ENCODE results near the gene RPS6KA2.

Gene RPS6KA2

DNA sequence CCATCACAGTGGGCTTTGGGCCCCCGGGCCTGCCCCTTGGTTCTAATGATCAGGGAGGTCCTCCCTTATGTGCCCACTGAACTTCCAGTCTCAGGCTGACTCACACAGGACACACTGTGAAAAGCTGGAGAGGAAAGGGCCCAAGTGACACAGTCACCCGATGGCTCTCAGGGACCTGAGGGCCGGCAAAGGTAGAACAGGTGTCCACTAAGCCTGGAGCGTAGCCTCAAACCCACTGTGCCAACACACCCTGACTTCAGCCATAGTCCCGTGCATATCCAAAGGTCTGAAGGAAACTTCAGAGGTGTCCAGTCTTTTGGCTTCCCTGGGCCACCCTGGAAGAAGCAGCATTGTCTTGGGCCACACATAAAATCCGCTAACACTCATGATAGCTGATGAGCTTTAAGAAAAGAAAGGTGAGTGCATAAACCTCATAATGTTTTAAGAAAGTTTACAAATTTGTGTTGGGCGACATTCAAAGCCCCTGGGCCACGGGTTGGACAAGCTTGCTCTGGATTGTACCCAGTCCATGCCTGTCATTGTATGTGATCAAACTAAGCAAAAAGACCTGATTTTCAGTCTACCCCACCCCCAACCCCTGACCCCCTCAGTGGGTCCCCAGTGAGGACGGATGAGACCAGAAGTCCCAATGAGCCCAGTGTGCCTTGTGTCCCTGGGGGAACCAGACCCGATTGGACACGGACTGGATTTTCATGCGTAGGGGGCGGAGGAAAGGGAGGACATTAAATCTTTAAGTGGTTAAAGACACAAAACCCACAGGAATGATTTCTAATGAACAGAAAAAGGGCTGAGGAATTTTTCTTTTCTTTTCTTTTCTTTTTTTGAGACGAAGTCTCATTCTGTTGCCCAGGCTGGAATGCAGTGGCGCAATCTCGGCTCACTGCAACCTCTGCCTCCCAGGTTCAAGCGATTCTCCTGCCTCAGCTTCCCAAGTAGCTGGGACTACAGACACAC lies 46.7 kb downstream of the RPS6KA2 start:
- DNase-seq (ENCODE audit: low read depth, low spot score) = no peak
- H3K27ac ChIP-seq = no peak overlapping the region

DNA sequence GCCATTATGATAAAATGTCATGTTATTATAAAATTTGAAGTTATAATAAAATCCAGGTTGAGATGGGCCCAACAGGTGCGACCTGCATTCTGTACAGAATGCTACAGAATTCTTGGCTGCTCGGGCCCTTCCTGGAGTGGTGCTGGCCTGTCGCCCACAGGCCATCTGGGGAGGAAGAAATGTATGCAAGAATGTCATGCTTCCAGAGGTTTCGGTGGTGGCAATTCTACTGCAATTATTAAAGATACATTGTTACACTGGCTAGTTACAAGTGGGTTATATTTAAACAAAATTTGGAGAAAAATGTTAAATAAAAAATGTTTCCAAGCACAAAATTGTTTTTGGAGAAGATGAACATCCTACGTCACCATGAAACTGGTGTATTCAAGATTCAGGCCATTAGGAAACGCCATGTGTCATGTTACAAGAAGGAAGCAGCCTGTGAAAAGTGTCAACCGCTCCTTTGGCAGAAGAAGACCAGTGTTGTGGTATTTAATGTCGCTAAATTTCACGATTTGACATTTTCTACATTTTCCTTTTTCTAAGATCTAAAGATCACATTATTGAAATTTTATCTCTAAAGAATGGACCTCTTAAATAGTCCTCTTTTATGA lies 47.7 kb downstream of the RPS6KA2 start:
- DNase-seq (ENCODE audit: low read depth, low spot score) = no peak
- no peak overlapping the region for H3K27ac ChIP-seq

DNA sequence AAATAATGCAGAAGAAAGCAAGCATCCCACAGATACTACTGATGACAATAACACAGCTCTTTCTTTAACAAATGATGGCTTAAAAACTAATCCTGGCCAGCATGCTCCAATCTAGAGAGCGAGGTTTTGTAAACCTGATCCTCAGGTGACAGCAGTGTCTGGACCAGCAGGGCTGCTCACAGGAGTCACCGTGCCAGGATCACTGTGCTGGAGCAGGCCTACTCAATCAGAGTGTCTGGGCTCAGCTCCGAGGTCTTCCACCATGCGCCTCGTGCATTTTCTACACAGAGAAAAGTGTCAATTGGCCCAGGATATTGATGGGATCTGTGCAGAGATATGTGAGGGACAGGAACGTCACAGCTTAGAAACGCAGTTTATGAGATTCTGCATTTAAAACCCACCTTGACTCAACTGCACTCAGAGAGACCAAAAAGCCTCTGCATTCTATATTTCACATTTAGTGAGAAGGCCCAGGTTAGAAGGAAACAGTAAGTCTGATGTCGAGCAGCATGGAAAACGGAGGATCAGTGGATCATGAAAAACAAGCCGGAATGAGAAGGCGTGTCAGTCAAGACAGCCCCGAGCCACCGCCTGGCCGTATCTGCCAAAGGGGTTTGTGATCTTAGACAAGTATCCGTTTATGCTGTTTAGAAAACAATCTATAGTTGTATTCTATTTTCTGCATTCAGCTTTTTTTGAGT lies 48.4 kb downstream of the RPS6KA2 start:
- DNase-seq (ENCODE audit: low read depth, low spot score) = no peak
- H3K27ac ChIP-seq = no peak overlapping the region

DNA sequence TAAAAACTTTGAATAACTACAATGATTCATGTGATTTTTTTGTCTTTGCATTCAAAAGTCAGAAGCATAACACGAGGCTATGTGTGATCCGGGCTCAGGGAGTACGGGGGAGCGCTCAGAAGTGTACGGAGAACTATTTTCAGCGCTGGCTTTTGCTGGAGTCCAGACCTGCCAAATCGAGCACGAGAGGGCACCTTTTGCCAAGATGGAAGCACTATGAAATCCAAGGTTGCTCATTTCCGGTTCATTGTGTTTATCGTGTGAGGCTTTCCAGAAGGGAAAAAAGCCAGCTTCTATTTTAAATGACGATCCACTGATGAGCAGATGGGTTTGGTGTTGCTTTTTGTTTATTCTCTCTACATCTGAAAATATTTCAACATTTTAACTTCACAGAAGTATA lies 51.8 kb downstream of the RPS6KA2 start:
- DNase-seq (ENCODE audit: low read depth, low spot score) = no peak
- no peak overlapping the region for H3K27ac ChIP-seq

DNA sequence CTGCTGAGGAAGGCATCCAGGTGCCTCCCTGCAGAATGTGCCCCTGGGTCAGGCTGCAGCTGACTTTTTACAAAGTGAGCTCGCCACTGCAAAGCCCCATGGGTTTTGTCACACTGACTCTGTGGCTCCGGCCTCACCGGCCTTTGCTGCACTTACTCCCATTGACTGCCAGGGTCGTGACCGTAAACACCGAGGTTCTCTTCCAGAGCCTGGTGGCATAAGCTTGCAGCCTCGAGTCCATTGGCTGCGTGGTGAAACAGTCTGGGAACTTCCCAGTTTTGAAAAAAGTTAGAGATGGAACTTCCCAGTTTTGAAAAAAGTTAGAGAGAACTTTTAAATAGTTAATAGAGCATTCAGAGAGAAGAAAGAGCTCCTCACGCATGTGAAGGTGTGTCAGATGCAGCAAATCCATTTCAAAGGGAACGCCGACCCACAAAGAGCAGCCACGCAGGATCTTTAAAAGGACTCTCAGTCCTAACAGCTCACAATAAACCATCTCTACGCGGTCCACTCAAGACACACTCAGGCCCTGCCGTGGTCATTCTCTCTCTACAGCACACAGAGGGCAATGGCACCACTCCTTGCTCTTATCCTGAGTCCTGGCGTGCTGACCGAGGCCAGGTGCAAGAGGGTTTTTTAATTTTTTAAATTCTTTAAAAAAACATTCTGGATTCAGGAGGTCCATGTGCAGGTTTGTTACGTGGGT lies 53.4 kb downstream of the RPS6KA2 start:
- DNase-seq (ENCODE audit: low read depth, low spot score) = no peak
- H3K27ac ChIP-seq = no peak overlapping the region

DNA sequence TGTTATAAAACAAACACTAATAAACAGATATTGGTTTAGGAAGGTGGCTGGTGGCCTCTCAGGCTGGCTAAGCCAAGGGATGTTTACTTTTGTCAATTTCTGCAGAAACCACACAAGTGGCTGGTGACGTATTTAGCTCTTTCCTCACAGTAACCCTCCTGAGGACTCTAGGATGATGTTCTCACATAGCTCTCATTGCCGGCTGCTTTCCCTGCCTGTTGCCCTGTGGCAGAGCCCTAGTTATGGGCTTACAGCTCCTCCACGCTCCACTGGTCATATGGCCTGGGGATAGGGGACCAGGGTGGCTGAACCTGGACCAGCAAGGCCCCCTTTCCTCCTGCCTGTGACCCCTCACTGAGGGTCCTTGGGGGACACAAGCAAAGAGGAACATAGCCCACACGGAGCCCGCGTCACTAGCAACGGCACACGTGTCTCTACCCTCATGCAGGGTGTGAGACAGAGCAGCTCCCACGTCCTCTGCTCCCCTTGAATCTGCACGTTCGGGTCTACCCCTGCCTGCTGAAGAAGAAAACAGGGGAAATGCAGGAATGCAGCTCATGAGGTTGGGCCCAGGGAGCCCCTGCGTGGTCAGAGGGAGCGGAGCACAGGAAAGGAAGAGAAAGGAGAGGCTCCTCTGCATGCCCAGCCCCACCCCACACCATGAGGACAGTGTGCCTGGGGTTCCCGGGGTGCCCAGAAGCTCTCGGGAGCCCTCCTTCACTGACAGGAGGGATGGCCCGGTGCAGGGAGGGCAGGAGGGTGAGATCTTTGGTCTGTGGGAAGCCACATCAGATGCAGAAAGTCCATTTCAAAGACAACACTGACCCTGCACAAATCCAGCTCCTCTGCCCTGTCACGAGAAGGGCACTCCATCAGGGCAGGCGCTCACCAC lies 54.4 kb downstream of the RPS6KA2 start:
- no peak overlapping the region for H3K27ac ChIP-seq
- DNase-seq (ENCODE audit: low read depth, low spot score) = no peak

DNA sequence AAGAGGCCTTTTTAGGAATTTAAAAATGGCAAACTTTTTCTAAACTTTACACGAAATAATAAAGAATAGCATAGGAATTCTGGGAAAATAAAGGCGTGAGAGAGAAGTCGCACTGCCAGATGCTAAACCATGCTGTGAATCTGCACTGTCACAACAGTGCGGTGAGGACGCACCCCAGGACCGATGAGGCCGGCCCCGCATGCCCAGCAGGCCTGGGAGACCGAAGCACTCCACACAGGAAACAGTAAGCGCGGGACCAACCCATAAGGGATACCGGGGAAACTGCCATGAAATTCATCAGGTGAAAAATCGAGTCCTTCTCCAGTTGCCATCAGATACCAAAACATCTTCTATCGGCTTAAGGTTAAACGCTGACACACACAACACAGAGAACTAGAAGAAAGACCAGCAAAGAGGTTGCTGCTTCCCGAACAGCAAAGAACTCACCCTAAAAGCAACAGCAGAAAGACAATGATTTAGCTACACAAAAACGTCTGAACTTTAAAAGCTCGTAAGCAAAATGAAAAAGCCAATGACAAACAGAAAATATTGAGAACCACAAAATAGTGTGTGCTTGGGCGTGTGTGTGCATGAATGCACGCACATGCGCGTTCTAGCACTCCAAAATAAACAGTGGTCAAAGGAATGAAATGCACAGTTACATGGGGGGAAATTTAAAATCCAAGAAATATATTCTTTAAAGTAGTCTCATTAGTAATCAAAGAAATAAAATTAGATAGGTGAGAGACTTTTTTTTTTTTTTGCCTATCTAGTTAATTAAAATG lies 55.9 kb downstream of the RPS6KA2 start:
- H3K27ac ChIP-seq = no peak overlapping the region
- DNase-seq (ENCODE audit: low read depth, low spot score) = no peak

DNA sequence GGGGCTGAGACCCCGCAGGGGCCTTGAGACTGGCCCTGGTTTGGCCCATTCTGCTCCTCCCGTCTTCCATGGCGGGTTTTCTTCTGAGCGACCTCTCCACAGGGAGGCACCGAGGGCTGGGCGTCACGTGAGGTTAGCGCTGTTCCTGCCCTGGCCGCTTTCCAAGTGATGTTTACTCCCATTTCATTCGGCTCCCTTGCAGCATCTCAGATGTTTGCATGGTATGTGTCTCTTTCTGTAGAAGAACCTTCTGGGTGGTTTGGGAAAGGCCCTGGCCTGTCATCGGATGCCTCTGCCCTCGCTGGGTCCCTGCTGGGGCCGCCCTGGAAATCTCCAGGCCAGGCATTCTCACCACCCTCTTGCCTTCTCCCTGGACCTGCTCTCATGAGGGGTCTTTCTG lies 57.8 kb downstream of the RPS6KA2 start:
- no peak for DNase-seq (ENCODE audit: low read depth, low spot score)
- H3K27ac ChIP-seq = no peak overlapping the region

DNA sequence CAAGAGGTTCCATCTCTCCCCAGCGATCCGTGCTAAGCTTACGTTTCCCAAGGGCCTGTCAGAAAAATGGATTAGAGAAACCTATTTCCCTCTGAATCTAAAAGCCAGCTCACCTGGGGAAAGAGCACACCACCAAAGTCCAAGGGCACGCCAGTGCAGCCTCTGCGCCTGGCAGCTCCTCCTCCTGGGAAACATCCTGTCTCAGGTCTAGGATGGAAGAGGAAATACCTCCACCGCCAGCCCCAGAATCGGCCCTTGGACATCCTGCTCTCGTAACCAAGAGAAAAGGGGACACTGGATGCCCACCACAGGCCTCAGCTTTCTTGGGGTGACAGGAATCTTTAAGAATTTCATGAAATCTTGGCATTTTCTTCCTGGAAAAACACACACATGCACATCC lies 59.2 kb downstream of the RPS6KA2 start:
- DNase-seq (ENCODE audit: low read depth, low spot score) = no peak

DNA sequence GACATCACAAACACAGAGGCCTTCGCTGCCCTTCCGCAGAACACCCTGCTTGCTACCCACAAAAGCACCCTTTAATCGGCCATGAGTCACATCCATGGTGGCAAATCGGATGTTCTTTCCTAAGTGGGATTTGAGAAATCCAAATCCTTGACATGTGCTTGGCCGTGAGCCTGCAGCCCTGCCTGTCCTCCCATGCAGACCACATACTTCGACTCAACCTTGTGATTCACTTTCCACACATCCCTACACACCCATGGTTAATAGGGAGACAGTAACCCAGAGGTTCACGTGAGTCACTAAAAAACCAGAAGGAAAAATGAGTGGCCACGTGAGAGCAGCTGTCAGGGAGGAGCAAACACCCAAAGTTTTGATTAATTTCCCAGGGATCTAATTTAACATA lies 59.9 kb downstream of the RPS6KA2 start:
- peak overlapping the region; percentile 66 for H3K27ac ChIP-seq
- peak; percentile 91 for DNase-seq (ENCODE audit: low read depth, low spot score)

More for the DNA sequence above, 59.2 kb downstream of the RPS6KA2 start:
- H3K27ac ChIP-seq = peak overlapping the region; percentile 66

DNA sequence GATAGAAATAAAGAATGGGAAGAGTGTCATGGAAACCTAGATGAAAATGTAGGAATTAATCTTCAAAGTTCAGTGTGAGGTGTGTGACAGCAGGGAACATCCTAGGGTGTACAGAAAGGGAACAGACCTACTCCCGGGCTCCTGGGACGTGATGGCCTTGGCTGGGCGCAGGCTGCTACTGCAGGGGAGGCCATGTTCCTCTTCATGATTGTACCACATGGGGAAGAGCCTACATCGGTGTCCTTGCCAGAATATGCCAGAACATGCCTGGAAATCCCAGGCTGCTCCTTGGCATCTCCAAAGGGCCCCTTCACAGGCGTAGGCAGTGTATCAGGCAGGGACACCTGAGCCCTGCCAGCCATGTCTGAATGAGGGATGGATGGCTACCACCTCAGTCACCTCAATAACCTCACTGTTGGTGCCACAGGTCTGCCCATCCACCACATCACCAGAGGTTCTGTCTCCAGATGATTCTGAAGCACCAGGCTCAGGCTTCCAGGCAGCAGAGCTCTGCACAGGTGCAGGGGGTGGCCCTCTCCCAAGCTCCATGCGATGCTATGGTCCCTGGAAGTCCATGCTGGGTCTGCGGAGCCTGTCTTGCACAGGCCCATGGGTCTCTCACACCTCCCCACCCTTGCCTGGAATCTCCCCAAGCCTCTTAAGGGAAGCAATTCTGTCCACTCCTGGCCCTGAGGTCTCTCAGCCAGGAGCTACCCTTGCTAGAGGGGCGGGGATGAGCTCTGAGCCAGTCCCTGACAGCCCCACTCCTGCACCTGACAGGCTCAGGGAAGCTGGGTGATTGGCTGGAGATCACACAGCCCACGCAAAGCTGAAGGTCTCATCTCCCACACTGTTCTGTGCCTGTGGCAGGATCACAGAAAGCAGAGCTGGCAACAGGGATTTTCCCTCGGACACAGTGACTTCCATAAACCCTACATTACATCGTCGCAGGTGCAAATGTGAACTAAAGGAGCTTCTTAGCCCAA lies 60.7 kb downstream of the RPS6KA2 start:
- peak overlapping the region; percentile 66 for H3K27ac ChIP-seq
- DNase-seq (ENCODE audit: low read depth, low spot score) = no peak

DNA sequence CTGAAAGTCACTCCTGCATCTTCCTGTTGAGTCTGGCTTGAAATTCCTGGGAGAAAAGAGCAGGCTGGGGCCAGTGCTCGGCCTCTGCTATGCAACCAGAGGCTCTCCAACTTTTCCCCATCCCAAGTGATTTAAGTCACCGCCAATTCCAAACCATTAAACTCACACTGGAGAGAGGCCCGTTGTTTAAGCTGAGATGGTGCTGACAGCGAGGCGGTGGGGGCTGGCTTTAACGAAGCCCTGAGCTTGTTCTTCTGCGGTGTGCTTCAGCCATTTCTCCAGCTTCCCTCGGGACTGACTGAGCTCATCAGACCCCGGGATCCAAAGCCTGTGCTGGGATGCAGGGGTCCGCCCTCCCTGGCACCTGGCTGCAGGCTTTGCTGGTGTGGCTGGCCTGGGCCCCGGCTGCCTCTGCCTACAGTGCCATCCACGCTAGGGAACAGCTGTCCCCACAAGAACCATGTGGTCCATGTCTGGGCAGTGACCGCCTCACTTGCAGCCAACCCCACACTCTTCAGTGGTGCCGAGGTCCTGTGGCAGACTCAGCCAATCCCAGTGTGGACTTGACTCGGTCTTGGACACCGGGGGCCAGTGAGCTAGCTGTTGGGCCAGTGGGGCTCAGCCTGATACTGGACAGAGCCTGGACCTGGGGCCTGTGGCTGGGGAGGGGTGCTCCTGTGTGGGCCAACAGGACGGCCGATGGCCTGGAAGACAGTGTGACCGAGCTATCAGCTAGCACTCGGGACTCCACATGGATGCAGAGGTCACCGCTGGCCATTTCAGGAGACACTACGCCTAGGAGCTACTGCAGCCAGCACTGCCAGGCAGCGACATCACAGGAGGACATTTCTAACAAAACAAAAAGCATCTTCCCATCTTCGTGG lies 61.7 kb downstream of the RPS6KA2 start:
- DNase-seq (ENCODE audit: low read depth, low spot score) = no peak
- no peak overlapping the region for H3K27ac ChIP-seq

DNA sequence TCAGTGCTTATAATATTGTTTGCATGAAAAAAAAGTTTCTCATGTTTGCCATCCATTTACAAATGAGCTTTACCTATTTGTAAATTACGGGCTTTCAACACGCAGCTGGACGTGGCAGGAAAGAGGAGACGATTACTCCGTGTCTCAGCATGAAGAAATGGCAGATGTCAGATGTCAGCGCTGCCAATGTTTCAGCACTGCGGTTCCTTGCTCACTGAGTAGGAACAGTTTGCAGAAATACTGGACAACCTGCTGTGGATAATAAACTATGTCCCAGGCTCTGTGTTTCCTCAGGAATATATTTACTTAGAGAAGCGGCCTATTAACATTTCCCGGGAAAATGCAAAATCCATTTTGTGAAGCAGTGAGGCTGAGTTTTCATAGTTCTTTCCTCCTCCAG lies 63.2 kb downstream of the RPS6KA2 start:
- DNase-seq (ENCODE audit: low read depth, low spot score) = no peak
- no peak overlapping the region for H3K27ac ChIP-seq

DNA sequence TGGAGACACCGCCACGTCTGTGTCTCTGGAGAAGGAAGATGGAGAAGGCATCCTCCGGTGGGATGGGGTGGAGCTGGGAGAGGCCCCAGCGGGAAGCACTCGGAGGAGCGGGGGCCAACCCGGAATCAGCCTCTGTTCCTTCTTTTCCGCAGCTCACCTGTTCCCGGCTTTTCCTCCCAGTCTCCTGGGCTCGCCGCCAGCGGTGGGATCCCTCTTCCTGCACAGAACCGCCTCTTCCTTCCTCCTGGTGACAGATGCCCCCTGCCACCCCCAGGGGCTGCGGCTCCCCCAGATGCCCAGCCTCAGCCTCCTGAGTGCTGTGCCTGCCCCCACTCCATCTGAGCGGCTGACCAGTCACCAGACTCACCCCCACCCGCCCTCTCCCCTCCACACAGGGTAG lies 63.9 kb downstream of the RPS6KA2 start:
- no peak for DNase-seq (ENCODE audit: low read depth, low spot score)
- no peak overlapping the region for H3K27ac ChIP-seq

DNA sequence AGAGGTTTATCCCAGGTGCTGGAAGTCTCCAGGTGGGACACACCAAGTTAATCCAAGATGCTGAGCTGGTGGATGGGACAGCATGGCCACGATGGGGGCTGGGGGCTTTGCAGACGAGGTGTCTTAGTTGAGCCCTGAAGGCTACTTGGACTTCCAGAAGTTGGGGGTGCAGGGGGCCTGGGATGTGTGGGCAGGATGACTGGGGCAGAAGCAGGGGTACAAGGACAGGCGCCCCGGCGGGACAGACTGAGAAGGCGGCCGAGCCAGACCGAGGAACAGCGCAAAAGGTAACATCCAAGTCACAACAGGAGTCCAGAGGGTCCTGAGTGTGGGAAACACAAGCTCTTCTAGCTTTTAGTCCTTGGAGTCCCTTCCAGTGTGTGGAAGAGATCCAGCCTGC lies 64.3 kb downstream of the RPS6KA2 start:
- DNase-seq (ENCODE audit: low read depth, low spot score) = no peak
- no peak overlapping the region for H3K27ac ChIP-seq

DNA sequence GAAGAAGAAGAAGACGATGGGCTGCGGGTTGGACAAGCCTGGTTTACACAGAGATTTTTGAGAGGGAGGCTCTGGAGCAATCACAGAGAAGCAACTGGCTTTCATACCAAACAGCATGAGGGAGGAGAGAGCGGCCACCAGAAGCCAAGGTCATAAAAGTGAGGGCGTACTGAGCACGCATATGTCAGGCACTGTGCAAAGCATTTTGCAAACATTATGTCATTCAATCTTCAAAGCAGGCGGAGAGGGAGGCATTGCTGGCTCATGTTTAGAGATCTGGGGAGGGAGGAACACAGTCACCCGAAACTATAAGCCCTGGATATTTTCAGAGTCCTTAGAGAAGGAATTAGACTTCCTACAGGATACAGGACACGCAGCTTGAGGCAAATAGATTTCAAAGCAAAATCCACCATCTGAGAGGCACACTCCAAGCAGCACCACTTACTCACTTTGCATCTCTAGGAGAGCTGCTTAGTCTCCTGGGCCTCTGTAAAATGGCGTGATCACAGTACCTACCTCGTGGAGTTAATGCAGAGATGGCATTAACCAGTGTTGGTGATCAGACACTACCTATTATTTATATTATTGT lies 65.2 kb downstream of the RPS6KA2 start:
- no peak for DNase-seq (ENCODE audit: low read depth, low spot score)
- H3K27ac ChIP-seq = peak overlapping the region; percentile 4

Measured in epithelial cell of prostate (primary cell).